ENCODE data around the gene PIK3R1. TPM values are rescaled to one million over a fixed set of nuclear protein-coding genes. Genes with fewer than 3 reads are reported as not detected.

The PIK3R1 gene
- total RNA-seq, 1 experiment from 2014 or later = 18.9 TPM

- no peak for DNase-seq (ENCODE audit: low spot score)
- in situ Hi-C loops (cut with HindIII; ENCODE audit: low sequenced_read_pairs) = no loop called here
Observed at GRCh38 chr5:68264024-68264956, 48.7 kb downstream of the PIK3R1 start.

- no peak for DNase-seq (ENCODE audit: low spot score)
- in situ Hi-C loops (cut with HindIII; ENCODE audit: low sequenced_read_pairs) = no loop called here
Observed at GRCh38 chr5:68265347-68265746, 49.8 kb downstream of the PIK3R1 start.

- in situ Hi-C loops (cut with HindIII; ENCODE audit: low sequenced_read_pairs) = no loop called here
- no peak for DNase-seq (ENCODE audit: low spot score)
Observed at GRCh38 chr5:68265822-68266395, 50.4 kb downstream of the PIK3R1 start.

DNA sequence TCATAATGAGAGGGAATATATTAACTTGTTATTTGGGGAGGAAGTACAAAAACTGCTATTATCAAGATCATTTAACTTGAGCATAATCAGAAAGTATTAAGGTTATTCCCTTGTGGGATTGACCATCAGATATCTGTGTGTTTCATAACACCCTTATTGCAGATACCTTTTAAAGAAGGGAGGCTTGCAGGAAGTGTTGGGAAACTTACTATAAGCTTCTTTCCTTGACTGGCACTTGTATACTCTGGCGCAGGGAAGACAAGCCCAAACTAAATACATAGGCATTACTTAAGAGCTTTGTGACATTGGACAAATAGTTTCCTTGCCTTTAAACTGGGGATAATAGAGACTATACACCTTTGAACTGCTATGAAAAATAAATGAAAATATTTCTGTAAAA, 50.9 kb downstream of the PIK3R1 start:
- in situ Hi-C loops (cut with HindIII; ENCODE audit: low sequenced_read_pairs) = no loop called here
- DNase-seq (ENCODE audit: low spot score) = no peak

GRCh38 chr5:68267066-68267465, 51.5 kb downstream of the PIK3R1 start:
- in situ Hi-C loops (cut with HindIII; ENCODE audit: low sequenced_read_pairs) = no loop called here

DNA sequence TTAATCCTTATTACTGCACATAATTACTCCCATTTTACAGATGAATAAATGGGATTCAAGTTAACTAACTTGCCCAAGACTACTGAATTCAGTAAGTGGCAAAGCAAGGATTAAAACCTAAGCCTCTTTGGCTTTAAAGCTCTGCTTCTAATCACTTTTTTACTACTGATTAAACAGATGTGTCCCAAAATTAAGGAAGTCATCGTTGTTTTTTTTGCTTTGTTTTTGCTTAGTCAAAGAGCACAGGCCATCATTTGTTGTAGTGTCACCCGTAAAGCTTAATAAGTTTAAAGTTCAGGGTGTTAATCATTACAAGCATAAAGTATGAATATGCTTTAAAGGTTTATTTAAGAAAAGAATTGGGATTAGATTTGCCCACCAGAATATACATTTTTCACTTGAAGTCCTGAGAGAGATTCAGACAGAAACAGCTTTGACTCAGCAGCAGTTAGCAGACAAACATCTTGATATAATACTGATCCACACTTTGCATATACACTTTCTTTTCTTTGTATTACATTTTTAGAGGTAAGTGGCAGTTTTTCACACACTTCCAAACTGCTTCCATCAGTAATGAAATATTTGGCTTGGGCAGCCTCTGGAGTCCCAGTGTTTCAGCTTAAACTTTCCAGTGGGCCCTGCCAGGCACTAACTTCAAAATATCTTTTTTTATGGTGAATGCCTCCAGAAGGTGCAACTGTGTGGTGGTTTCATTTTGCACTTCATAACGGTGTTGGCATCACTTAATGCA, 52.7 kb downstream of the PIK3R1 start:
- no peak for DNase-seq (ENCODE audit: low spot score)
- in situ Hi-C loops (cut with HindIII; ENCODE audit: low sequenced_read_pairs) = no loop called here

More at GRCh38 chr5:68267066-68267465, 51.5 kb downstream of the PIK3R1 start:
- DNase-seq (ENCODE audit: low spot score) = no peak

DNA sequence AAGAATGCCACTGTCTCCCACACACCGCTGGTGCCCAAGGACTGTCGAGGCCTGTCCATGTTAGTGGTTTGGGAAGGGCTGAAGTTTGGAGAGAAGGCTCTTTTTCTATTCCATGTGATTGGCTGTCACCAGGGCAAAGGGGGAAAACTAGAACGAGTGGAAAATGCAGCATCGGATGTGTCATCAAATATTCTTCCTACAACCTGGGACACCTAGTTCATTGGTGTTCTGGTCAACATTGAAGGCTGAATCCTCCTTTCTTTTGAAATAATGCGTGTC, 53.2 kb downstream of the PIK3R1 start:
- no peak for DNase-seq (ENCODE audit: low spot score)
- in situ Hi-C loops (cut with HindIII; ENCODE audit: low sequenced_read_pairs) = no loop called here

GRCh38 chr5:68269820-68270219, 54.3 kb downstream of the PIK3R1 start:
- in situ Hi-C loops (cut with HindIII; ENCODE audit: low sequenced_read_pairs) = no loop called here
- no peak for DNase-seq (ENCODE audit: low spot score)

DNA sequence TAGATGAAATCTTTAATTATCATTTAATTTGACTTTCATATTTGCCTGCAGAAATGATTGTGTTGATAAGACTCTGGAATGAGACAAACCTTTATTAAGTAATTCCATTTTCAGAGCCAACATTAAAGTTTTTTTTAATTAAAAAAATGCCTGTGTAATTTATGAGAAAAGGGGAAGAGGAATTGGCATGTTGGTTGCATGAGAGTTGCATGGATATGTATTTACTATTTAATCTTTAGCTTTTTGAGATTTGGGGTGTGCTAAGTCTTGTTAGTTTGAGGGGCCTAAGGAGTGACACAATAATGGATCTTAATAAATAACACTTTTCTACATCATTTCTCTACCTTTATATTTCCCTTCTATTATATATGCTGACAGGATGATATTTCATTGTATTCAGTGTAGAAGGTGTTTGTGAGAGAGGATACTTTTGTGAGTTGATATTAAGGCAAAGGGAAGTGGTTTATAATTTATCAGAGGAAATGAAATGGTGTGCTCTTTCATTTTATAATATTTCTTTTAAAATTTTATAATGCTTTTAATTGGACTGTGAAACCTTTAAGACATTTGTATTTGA, 54.9 kb downstream of the PIK3R1 start:
- DNase-seq (ENCODE audit: low spot score) = no peak
- in situ Hi-C loops (cut with HindIII; ENCODE audit: low sequenced_read_pairs) = no loop called here

- DNase-seq (ENCODE audit: low spot score) = no peak
- in situ Hi-C loops (cut with HindIII; ENCODE audit: low sequenced_read_pairs) = no loop called here
Observed at GRCh38 chr5:68271124-68271523, 55.6 kb downstream of the PIK3R1 start.

- in situ Hi-C loops (cut with HindIII; ENCODE audit: low sequenced_read_pairs) = no loop called here
Observed at GRCh38 chr5:68272289-68272688, 56.7 kb downstream of the PIK3R1 start.

GRCh38 chr5:68273717-68274409, 58.3 kb downstream of the PIK3R1 start:
- no peak for DNase-seq (ENCODE audit: low spot score)
- in situ Hi-C loops (cut with HindIII; ENCODE audit: low sequenced_read_pairs) = no loop called here

More at GRCh38 chr5:68272289-68272688, 56.7 kb downstream of the PIK3R1 start:
- no peak for DNase-seq (ENCODE audit: low spot score)

DNA sequence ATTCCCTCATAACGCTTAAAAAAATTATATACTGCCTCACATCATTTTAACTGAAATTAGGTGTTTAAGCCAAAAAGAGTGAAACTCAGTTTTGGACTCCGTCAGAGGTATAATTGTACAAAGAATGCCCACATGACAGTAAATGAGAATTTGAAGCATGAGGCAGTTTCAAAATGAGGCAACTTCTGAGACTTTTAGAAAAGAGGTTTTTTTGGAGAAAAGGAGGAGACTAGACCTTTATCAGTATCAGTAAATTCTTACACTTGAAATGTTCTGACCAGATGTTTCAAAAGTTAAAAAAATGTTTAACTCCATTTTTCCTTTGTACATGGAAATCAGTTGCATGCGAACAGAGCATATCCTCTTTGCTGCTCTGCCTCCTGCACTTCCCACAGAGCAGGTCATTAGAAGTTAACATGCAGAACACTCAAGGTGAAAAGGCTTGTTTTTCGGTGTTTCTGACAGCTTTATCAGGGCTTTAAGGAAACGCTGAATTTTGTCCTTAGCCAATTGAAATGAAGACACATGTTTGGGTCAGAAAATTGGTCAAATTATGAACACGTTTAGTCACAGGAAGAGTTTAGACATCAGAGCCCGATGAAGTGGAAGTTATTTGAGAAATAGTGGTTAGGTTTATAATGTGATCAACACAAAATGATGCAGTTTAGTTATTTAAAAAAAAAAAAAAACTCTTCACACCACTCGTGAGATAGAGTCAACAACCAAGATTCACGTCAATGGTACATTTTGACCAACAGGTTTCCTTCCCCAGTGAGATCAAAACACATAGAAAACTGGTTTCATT, 59.5 kb downstream of the PIK3R1 start:
- in situ Hi-C loops (cut with HindIII; ENCODE audit: low sequenced_read_pairs) = no loop called here
- DNase-seq (ENCODE audit: low spot score) = no peak

GRCh38 chr5:68276740-68277139, 61.2 kb downstream of the PIK3R1 start:
- no peak for DNase-seq (ENCODE audit: low spot score)
- in situ Hi-C loops (cut with HindIII; ENCODE audit: low sequenced_read_pairs) = no loop called here

- in situ Hi-C loops (cut with HindIII; ENCODE audit: low sequenced_read_pairs) = no loop called here
- no peak for DNase-seq (ENCODE audit: low spot score)
Observed at GRCh38 chr5:68277431-68277830, 61.9 kb downstream of the PIK3R1 start.

DNA sequence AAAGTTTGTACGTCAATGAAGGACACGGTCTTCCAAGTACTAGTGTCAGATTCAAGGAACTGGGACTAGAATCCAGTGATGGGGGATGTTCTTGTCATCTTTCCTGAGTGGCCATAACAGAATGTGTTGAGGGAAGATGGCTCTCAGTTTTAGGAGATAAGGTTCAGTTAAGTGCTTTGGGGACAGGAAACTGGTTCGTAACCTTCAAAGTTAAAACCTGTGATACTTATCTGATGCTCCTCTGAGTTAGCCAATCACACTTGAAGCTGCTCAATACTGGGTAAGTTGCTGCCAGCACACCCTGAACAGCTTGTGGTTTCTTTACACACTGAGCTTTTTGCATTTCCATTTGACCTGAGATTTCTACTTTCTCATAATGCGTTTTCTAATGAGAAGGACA, 64.4 kb downstream of the PIK3R1 start:
- no peak for DNase-seq (ENCODE audit: low spot score)
- in situ Hi-C loops (cut with HindIII; ENCODE audit: low sequenced_read_pairs) = no loop called here

DNA sequence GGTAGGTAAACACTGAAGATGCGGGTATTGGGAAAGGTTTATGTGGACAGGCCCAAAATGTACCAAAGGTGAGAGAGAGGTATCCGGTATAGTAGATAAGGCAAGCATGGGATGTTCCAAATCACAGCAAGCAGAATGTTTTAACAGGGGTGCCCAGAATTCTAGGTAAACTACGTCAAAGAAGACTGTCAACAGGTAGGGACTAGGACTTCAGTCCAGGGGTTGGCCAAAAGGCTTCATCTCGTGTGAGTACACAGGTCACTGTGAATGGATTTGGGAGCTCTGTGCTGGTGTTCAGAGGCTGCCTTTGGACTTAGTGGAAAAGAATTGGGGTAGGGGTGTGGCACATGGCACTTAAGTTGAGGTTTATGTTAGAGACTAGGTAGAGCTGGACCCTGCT, 66.4 kb downstream of the PIK3R1 start:
- in situ Hi-C loops (cut with HindIII; ENCODE audit: low sequenced_read_pairs) = no loop called here
- no peak for DNase-seq (ENCODE audit: low spot score)

- in situ Hi-C loops (cut with HindIII; ENCODE audit: low sequenced_read_pairs) = no loop called here
- no peak for DNase-seq (ENCODE audit: low spot score)
Observed at GRCh38 chr5:68283766-68284165, 68.2 kb downstream of the PIK3R1 start.
